GM12801 (cell line): ENCODE results near the gene LTA.

Experiments used
- TF ChIP-seq, protein P1 (sequence below): IDR thresholded peaks from one replicate; pipeline ENCODE4 v1.5.1; 2011; ENCODE audit warnings: control low read depth; ENCODE audit not compliant: insufficient read length; ENCODE audit errors: extremely low read depth

Gene LTA

DNA sequence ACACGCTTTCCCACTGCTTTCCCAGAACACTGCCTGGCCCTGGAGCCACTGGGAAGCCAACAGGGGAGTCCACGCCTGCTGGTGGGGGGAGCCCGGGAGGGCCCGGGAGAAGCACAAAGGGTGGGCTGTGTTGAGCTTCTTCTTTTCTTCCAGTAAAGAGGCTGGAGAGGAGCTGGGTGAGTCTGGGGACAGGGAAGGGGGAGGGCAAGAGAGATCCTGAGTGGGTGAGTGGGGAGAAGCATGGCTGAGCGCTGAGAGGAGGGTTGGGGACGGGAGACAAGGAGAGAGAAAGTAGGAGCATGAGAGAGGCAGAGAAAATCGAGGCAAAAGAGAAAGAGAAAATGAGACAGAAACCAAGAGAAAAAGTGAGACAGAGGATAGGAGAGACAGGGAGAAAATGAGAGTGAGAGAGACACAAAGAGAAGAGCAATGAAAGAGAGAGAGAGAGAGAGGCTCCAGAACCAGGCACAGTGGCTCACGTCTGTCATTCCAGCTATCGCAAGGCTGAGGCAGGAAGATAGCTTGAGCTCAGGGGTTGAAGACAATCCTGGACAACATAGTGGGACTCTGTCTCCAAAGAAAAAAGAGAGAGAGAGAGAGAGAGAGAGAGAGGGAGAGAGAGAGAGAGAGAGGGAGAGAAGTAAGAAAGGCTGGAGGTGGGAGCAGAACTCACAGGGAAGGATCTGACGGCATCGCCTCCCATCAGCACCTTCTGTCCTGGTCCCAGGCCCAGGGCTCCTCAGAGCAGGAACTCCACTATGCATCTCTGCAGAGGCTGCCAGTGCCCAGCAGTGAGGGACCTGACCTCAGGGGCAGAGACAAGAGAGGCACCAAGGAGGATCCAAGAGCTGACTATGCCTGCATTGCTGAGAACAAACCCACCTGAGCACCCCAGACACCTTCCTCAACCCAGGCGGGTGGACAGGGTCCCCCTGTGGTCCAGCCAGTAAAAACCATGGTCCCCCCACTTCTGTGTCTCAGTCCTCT lies 16.0 kb downstream of the LTA start:
- TF ChIP-seq, protein P1, sequence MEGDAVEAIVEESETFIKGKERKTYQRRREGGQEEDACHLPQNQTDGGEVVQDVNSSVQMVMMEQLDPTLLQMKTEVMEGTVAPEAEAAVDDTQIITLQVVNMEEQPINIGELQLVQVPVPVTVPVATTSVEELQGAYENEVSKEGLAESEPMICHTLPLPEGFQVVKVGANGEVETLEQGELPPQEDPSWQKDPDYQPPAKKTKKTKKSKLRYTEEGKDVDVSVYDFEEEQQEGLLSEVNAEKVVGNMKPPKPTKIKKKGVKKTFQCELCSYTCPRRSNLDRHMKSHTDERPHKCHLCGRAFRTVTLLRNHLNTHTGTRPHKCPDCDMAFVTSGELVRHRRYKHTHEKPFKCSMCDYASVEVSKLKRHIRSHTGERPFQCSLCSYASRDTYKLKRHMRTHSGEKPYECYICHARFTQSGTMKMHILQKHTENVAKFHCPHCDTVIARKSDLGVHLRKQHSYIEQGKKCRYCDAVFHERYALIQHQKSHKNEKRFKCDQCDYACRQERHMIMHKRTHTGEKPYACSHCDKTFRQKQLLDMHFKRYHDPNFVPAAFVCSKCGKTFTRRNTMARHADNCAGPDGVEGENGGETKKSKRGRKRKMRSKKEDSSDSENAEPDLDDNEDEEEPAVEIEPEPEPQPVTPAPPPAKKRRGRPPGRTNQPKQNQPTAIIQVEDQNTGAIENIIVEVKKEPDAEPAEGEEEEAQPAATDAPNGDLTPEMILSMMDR: no peak

DNA sequence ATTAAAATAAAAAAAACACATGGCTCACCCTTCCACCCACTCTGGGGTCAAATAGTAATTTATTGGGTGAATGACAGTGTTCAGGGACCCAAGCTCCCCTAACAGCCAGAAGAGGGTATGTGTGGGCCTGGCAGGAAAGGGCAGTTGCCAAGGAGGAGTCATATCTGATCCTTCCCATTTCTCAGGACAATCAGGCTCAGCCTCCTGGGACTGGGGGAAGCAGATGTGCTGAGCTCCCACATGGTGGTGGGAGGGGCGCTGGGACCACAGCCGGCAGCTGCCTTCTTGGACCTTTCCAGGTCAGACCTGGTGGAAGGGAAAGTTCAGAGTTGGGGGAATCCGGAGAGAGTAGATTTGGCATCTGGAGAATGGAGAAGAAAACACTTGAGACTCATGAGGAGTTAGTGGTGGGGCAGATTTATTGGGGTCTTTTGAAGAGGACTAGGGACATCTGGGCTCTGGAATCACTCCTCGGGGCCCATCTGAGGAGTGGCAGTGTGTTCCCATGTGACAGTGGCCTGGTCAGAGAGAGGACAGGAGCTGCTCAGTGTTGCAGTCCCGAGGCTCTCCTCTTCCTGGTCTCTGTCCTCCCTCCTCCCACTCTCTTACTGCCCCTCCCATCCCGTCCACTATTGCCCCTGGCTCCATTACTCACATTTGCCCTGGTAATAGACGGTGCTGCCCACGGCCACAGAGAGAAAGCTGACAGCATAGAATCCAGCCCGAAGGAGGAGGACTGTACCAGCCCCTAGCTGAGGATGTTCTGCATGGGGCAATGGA lies 17.0 kb downstream of the LTA start:
- TF ChIP-seq, protein P1: no peak

DNA sequence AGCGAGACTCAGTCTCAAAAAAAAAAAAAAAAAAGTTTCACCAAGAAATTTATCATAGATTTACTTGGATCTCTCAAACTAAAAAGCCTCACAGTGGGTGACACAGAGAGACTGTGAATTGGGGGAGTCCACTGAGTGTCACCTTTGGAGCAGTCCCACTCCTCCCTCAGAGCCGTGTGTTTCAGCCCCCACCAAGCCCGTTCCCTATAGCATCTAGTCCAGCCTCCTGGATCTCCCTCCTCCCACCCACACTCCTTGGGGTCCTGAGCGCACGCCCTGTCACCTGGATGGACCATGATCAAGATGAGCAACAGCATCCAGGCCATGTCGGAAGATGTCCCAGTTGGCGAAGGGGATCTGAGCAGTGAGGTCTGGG lies 20.3 kb downstream of the LTA start:
- TF ChIP-seq, protein P1: no peak

DNA sequence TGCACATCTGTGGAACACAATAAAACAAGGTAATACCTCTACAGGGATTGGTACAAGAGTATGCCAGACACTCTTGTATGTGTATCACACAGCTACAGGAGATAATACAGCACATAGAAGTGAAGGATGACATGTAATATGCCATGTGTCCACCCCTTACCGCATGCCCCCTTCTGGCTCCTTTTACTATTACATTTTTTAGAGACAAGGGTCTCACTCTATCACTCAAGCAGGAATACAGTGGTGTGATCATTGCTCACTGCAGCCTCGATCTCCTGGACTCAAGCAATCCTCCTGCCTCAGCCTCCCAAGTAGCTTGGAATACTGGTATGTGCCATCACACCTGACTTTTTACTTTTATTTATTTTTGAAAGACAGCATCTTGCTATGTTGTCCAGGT lies 24.9 kb downstream of the LTA start:
- TF ChIP-seq, protein P1: no peak

DNA sequence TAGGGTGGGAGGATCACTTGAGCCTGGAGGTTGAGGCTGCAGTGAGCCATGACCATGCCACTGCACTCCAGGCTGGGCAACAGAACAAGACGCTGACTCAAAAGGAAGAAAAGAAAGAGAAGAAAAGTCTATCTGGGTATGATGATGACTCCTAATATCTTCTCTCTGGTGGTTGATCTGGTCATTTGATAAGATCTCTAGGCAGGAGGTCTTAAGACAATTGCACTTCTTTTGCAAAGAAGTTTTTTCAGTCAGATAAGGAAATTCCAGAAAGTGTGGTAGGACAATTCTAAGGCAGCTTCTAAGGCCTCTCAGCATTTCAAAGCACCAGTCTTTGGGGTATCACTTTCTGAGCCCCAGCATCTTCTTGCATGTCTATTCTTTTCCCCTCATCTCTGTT lies 35.2 kb downstream of the LTA start:
- TF ChIP-seq, protein P1: no peak

DNA sequence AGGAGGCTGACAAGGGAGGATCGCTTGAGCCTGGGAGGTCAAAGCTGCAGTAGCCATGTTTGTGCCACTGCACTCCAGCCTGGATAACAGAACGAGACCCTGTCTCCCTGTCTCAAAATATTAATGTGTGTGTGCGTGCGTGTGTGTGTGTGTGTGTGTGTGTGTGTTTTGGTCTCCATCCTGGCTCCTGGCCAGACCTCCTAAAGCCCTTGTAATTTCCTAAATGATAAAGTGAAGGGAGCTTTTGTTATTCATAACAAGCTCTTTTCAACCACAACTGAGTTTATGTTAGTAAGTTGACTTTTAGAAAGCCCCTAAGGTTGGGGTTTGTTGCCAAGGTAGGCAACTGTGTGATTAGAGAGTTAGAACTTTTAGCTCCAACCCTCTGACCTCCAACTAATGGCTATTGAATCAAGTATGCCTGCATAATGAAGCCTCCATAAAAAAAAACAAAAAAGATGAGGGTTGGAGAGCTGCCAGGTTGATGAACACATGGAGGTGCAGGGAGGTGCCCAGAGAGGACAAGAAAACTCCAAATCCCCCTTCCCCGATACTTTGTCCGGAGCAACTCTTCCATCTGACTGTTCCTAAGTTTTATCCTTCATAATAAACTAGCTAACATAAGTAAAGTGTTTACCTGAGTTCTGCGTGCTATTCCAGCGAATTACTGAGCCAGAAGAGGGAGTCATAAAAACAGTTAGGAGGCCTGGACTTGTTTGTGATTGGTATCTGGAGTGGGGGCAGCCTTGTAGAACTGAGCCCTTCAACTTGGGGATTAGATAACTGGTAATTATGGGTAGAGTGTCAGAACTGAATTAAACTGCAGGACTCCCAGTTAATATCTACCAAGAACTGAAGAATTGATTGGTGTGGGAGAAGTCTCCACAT lies 37.7 kb downstream of the LTA start:
- TF ChIP-seq, protein P1: no peak

DNA sequence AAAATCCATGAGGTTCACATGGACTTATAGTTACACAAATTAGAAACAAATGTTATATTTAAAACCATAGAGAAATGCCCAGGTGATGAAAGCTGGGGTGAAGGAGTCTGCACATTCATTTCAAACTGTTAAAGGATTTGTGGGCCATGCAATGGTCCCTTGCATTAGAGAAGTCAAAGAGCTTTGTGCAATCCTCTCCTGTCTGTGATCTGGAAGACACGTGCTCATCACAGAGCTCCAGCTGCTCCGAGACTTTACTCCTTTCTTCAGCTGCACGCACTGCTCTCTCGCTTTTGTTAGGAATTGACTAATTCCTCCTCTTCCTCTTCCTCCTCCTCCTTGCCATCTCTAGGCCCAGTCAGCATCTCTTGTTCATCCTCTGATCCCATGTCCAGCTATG lies 38.9 kb downstream of the LTA start:
- TF ChIP-seq, protein P1: no peak
